Measurements from ENCODE around the gene CCSER2.

CCSER2 gene

DNA sequence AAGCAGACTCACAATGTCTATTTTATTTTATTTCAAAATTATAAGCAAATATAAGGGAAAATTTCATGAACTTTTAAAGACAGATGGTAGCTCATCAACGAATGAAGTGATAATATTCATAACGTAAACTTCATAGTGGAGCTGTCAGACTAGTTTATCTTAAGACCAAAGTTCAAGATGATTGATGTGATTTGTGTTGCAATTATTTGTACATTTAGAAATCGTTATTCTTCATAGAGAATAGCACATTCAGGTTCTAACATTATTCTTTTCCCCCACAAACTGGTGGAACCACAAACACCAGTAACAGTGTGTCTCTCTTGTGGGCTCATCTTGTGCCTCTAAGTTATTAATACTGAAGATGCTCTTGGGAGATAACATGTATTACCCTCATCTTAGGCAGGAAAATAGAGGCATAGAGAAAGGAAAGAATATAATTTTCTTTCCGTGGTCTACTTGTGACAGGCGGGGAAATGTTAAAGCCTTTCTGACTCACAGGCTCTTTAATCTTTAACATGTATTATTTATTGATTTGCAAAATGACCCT is 37.0 kb downstream of the CCSER2 start:
- no peak overlapping the region for H3K4me3 ChIP-seq (ENCODE audit: control insufficient read depth, low read depth, low read length)
- DNase-seq (ENCODE audit: low read depth): no peak
- TF ChIP-seq, protein P1, sequence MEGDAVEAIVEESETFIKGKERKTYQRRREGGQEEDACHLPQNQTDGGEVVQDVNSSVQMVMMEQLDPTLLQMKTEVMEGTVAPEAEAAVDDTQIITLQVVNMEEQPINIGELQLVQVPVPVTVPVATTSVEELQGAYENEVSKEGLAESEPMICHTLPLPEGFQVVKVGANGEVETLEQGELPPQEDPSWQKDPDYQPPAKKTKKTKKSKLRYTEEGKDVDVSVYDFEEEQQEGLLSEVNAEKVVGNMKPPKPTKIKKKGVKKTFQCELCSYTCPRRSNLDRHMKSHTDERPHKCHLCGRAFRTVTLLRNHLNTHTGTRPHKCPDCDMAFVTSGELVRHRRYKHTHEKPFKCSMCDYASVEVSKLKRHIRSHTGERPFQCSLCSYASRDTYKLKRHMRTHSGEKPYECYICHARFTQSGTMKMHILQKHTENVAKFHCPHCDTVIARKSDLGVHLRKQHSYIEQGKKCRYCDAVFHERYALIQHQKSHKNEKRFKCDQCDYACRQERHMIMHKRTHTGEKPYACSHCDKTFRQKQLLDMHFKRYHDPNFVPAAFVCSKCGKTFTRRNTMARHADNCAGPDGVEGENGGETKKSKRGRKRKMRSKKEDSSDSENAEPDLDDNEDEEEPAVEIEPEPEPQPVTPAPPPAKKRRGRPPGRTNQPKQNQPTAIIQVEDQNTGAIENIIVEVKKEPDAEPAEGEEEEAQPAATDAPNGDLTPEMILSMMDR (IDR thresholded peaks at IDR 0.05; ENCODE audit: control insufficient read depth, insufficient read depth, low read depth, low read length, missing control alignments): no peak

- no peak for DNase-seq (ENCODE audit: low read depth)
- TF ChIP-seq, protein P1 (IDR thresholded peaks at IDR 0.05; ENCODE audit: control insufficient read depth, insufficient read depth, low read depth, low read length, missing control alignments): no peak
- H3K4me3 ChIP-seq (ENCODE audit: control insufficient read depth, low read depth, low read length): no peak overlapping the region
Measured at GRCh38 chr10:84366041-84366440, 37.7 kb downstream of the CCSER2 start.

- no peak for DNase-seq (ENCODE audit: low read depth)
- no peak overlapping the region for H3K4me3 ChIP-seq (ENCODE audit: control insufficient read depth, low read depth, low read length)
- TF ChIP-seq, protein P1 (IDR thresholded peaks at IDR 0.05; ENCODE audit: control insufficient read depth, insufficient read depth, low read depth, low read length, missing control alignments): no peak
Measured at GRCh38 chr10:84367256-84367655, 38.9 kb downstream of the CCSER2 start.

DNA sequence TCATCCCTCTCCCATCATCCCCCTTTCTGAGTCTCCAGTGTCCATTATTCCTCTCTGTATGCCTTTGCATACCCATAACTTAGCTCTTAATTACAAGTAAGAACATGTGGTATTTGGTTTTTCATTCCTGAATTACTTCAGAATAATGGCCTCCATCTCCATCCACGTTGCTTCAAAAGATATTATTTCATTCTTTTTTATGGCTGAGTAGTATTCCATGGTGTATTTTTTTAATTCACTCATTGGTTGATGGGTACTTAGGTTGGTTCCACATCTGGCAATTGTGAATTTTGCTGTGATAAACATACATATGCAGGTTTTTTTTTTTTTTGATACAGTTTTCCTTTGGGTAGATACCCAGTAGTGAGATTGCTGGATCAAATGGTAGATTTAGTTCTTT is 40.4 kb downstream of the CCSER2 start:
- DNase-seq (ENCODE audit: low read depth): no peak
- TF ChIP-seq, protein P1 (IDR thresholded peaks at IDR 0.05; ENCODE audit: control insufficient read depth, insufficient read depth, low read depth, low read length, missing control alignments): no peak
- no peak overlapping the region for H3K4me3 ChIP-seq (ENCODE audit: control insufficient read depth, low read depth, low read length)

DNA sequence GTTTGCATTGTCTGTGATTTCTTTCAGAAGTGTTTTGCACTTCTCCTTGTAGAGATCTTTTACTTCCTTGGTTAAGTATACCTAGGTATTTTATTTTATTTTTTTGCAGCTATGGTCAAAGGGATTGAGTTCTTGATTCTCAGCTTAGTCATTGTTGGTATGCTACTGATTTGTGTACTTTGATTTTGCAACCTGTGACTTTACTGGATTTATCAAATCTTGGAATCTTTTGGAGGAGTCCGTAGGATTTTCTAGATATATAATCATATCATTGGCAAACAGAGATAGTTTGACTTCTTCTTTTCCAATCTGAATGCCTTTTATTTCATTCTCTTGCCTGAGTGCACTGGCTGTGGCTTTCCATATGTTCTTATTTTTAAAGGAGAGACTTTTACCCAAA is 41.9 kb downstream of the CCSER2 start:
- H3K4me3 ChIP-seq (ENCODE audit: control insufficient read depth, low read depth, low read length): no peak overlapping the region
- no peak for DNase-seq (ENCODE audit: low read depth)
- TF ChIP-seq, protein P1 (IDR thresholded peaks at IDR 0.05; ENCODE audit: control insufficient read depth, insufficient read depth, low read depth, low read length, missing control alignments): no peak

GRCh38 chr10:84371944-84372343 is 43.6 kb downstream of the CCSER2 start:
- DNase-seq (ENCODE audit: low read depth): no peak
- TF ChIP-seq, protein P1 (IDR thresholded peaks at IDR 0.05; ENCODE audit: control insufficient read depth, insufficient read depth, low read depth, low read length, missing control alignments): no peak
- no peak overlapping the region for H3K4me3 ChIP-seq (ENCODE audit: control insufficient read depth, low read depth, low read length)

- TF ChIP-seq, protein P1 (IDR thresholded peaks at IDR 0.05; ENCODE audit: control insufficient read depth, insufficient read depth, low read depth, low read length, missing control alignments): no peak
- DNase-seq (ENCODE audit: low read depth): no peak
- no peak overlapping the region for H3K4me3 ChIP-seq (ENCODE audit: control insufficient read depth, low read depth, low read length)
Measured at GRCh38 chr10:84373000-84373399, 44.6 kb downstream of the CCSER2 start.
